GM12875 (cell line): ENCODE measurements around the gene CERS1.
A peak's percentile ranks its signal among the peaks of the same experiment; 100 is the strongest.

Experiments
- H3K4me3 ChIP-seq: one replicate; pipeline ENCODE4 v1.5.1; 2011; ENCODE audit warnings: low read depth, low read length, control low read depth
- TF ChIP-seq, protein P1 (sequence below): IDR thresholded peaks from 2 replicates; pipeline ENCODE4 v1.5.1; 2011; ENCODE audit warnings: low read depth, mild to moderate bottlenecking, control low read depth, inconsistent platforms, low read length, moderate library complexity, borderline replicate concordance; ENCODE audit not compliant: insufficient read depth

The CERS1 gene, protein sequence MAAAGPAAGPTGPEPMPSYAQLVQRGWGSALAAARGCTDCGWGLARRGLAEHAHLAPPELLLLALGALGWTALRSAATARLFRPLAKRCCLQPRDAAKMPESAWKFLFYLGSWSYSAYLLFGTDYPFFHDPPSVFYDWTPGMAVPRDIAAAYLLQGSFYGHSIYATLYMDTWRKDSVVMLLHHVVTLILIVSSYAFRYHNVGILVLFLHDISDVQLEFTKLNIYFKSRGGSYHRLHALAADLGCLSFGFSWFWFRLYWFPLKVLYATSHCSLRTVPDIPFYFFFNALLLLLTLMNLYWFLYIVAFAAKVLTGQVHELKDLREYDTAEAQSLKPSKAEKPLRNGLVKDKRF

DNA sequence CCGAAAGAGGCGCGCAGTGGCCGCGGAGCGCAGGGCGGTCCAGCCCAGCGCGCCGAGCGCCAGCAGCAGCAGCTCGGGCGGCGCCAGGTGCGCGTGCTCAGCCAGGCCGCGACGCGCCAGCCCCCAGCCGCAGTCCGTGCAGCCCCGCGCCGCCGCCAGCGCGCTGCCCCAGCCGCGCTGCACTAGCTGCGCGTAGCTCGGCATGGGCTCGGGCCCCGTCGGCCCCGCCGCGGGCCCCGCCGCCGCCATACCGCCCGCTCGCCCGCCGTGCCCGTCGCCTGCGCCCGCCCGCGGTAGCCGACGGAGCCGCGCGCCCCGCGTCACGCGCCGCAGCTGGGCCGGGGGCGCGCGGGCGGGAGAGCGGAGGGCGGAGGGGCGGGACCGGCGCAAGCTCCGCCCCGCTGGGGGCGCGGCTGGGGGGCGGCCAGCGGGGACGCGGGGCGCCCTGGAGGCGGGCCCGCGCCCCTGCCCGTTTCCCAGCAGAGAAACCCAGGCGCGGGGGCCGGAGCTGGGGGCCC, at the start of gene CERS1:
CERS1 (minus strand) TSS at position 335 of the 518 bp plus-strand sequence; CDS start at position 249, 86 bp downstream.
- H3K4me3 ChIP-seq: no peak within 1 kb of the TSS
- TF ChIP-seq, protein P1, sequence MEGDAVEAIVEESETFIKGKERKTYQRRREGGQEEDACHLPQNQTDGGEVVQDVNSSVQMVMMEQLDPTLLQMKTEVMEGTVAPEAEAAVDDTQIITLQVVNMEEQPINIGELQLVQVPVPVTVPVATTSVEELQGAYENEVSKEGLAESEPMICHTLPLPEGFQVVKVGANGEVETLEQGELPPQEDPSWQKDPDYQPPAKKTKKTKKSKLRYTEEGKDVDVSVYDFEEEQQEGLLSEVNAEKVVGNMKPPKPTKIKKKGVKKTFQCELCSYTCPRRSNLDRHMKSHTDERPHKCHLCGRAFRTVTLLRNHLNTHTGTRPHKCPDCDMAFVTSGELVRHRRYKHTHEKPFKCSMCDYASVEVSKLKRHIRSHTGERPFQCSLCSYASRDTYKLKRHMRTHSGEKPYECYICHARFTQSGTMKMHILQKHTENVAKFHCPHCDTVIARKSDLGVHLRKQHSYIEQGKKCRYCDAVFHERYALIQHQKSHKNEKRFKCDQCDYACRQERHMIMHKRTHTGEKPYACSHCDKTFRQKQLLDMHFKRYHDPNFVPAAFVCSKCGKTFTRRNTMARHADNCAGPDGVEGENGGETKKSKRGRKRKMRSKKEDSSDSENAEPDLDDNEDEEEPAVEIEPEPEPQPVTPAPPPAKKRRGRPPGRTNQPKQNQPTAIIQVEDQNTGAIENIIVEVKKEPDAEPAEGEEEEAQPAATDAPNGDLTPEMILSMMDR: no peak

GRCh38 chr19:18945297-18945696, 49.3 kb upstream of the CERS1 start:
- TF ChIP-seq, protein P1: no peak
- H3K4me3 ChIP-seq: no peak overlapping the region

- H3K4me3 ChIP-seq: no peak overlapping the region
- TF ChIP-seq, protein P1: no peak
These were observed 47.5 kb upstream of the CERS1 start for GRCh38 chr19:18943465-18943864.

- H3K4me3 ChIP-seq: no peak overlapping the region
- TF ChIP-seq, protein P1: no peak
These were observed 46.7 kb upstream of the CERS1 start for GRCh38 chr19:18942692-18943091.

DNA sequence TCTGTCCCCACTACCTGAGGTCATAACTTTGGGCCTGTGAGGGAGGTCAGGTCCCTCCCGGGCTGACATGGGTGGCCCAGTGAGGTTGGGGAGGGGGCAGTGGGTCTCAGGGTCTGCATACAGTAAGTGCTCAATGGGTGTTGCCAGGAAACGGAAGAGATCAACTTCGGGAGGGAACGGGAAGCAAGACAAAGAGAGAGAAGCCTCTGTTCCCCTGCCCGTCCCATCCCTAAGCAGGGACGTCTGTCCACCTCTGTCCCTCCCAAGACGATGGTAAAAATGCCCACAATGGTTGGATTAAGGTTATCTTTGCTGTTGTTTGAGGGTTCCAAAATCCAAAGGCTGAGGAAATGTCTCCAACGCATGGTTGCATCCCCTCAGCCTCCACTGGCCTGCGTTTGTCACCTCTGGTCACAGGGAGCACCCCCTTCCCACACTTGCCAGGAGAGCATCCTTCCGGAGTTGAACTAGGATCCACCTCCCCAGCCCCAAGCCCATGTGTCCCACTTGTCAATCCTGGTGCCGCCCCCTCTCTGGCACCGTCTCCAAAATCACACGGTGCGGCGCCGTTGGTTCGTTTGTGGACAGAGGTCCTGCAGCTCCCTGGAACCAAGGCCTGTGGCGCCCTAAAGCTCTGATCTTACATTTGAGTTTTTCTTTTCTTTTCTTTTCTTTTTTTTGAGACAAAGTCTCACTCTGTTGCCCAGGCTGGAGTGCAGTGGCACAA, 45.8 kb upstream of the CERS1 start:
- no peak overlapping the region for H3K4me3 ChIP-seq
- TF ChIP-seq, protein P1: no peak

- TF ChIP-seq, protein P1: peak; percentile 50; the same call in 1 of the 2 replicates
- H3K4me3 ChIP-seq: no peak within 1 kb of the TSS
These were observed 45.0 kb upstream of the CERS1 start, which contains the start of gene HOMER3 for GRCh38 chr19:18940769-18941627. HOMER3 (minus strand) TSS chr19:18941217; CDS start chr19:18938982, 2,235 bp downstream.
